ENCODE measurements around the gene DENND1A. TPM values are rescaled to one million over a fixed set of nuclear protein-coding genes. Genes with fewer than 3 reads are reported as not detected.

The DENND1A gene
- total RNA-seq, 1 donor from 2014 or later, result 26.1 TPM

Small RNA genes lying within 50 kb of the gene (microRNA-seq; reads per million reads assigned to microRNA genes)
- gene MIR601 (not detected), gene MIR7150 (not detected)

Other genes starting within 250 kb of the DENND1A start
- not detected for gene LHX2, start 81.6 kb upstream of the DENND1A start, total RNA-seq